ENCODE measurements around the gene PSME1.

PSME1 gene

DNA sequence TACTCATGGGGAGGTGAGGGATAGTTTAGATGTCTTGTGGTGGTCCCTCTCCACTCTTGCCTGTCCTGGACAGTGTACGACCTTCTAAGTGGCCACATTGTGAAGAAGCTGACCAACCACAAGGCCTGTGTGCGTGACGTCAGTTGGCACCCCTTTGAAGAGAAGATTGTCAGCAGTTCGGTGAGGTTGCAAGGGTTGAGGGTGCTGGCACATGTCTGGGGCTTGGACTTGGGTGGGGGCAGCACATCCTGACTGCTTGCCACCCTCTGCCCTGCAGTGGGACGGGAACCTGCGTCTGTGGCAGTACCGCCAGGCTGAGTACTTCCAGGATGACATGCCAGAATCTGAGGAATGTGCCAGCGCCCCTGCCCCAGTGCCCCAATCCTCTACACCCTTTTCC lies 13.1 kb upstream of the PSME1 start:
- no peak overlapping the region for H3K4me2 ChIP-seq (ENCODE audit: low read depth, low read length)
- no peaks in the 10 kb centered on the region for H3K79me2 ChIP-seq (ENCODE audit: low read length)
- H3K9me3 ChIP-seq (replicated peaks; ENCODE audit: insufficient read depth, low read length), result no peaks in the 10 kb centered on the region
- no peak overlapping the region for H3K9ac ChIP-seq (ENCODE audit: low read length)
- H3K4me1 ChIP-seq (ENCODE audit: low read length), result no peaks in the 10 kb centered on the region
- no peaks in the 10 kb centered on the region for H3F3A ChIP-seq (ENCODE audit: insufficient read depth, low read length)
- H3K9me2 ChIP-seq (replicated peaks; ENCODE audit: insufficient read depth, low read length), result no peaks in the 10 kb centered on the region
- H3K27ac ChIP-seq (ENCODE audit: low read length), result no peak overlapping the region
- DNase-seq, result no peak
- H3K4me3 ChIP-seq (ENCODE audit: low read length), result no peak overlapping the region
- no peaks in the 10 kb centered on the region for H3K36me3 ChIP-seq (replicated peaks; ENCODE audit: insufficient read depth, low read length)
- TF ChIP-seq EZH2phosphoT487 (IDR thresholded peaks at IDR 0.05; ENCODE audit: low read length) (no peak), EZH2 (optimal IDR thresholded peaks at IDR 0.05; ENCODE audit: low read depth, low read length) (no peak)
- TF ChIP-seq, protein P1, sequence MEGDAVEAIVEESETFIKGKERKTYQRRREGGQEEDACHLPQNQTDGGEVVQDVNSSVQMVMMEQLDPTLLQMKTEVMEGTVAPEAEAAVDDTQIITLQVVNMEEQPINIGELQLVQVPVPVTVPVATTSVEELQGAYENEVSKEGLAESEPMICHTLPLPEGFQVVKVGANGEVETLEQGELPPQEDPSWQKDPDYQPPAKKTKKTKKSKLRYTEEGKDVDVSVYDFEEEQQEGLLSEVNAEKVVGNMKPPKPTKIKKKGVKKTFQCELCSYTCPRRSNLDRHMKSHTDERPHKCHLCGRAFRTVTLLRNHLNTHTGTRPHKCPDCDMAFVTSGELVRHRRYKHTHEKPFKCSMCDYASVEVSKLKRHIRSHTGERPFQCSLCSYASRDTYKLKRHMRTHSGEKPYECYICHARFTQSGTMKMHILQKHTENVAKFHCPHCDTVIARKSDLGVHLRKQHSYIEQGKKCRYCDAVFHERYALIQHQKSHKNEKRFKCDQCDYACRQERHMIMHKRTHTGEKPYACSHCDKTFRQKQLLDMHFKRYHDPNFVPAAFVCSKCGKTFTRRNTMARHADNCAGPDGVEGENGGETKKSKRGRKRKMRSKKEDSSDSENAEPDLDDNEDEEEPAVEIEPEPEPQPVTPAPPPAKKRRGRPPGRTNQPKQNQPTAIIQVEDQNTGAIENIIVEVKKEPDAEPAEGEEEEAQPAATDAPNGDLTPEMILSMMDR (IDR thresholded peaks at IDR 0.05; ENCODE audit: low read length), result no peak
- H3K27me3 ChIP-seq (replicated peaks; ENCODE audit: insufficient read depth, low read length), result no peaks in the 10 kb centered on the region
- no peaks in the 10 kb centered on the region for H4K20me1 ChIP-seq (ENCODE audit: insufficient read depth, low read length)
- no peak overlapping the region for H2AFZ ChIP-seq (ENCODE audit: low read length)

DNA sequence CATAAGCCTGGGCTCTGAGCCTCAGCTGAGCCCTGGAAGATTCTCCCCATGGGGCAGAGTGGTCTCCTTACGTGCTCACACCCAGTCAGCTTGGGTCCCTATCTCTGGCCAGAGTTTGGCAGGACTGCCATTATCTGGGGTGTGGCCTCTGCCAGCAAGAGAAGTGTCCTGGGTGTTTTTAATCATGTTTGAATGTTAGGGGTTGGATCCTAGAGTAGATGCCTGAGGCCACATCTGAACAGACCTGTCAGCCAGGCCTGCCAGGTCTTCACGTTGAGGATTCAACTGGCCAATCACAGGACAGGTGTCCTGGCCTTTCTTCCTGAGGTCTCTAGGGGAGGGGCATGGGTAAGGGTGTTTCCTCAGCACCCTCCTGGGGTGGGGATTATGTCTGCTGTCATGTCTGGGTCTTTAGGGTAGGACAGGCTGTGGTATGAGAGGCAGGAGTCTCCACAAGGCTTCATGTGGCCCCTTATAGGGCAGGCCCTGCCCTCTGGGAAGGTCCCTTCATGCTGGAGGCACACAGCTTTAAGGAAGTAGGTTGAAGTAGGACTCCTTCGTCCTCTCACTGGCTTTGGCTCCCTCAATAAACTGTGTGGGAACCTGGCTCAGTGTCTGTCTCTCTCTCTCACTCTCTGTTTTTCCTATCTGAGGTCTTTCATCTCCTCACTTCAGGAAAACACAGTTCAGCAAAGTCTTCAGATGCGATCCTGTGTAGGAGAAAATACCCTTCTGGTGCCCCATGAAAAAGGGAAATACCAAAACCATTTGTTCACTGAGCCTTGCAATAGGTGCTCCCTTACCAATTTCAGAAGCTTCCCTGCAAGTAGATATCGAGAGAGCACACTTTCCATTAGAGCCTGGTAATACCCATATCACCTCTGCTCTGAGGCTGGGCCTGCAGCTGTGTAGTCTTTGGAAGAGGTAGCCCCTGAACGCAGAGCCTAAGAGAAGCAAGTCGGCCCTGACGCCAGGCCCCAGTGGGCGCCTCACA lies 12.3 kb upstream of the PSME1 start:
- Histone ChIP-seq H3K4me2 (ENCODE audit: low read depth, low read length) (no peak overlapping the region), H3K27me3 (replicated peaks; ENCODE audit: insufficient read depth, low read length) (no peaks in the 10 kb centered on the region), H3K79me2 (ENCODE audit: low read length) (no peaks in the 10 kb centered on the region), H2AFZ (ENCODE audit: low read length) (no peak overlapping the region), H3K9me2 (replicated peaks; ENCODE audit: insufficient read depth, low read length) (no peaks in the 10 kb centered on the region), H3K4me3 (ENCODE audit: low read length) (no peak overlapping the region), H3K27ac (ENCODE audit: low read length) (no peak overlapping the region), H3K4me1 (ENCODE audit: low read length) (no peaks in the 10 kb centered on the region), H4K20me1 (ENCODE audit: insufficient read depth, low read length) (no peaks in the 10 kb centered on the region), H3K9ac (ENCODE audit: low read length) (no peak overlapping the region), H3F3A (ENCODE audit: insufficient read depth, low read length) (no peaks in the 10 kb centered on the region), H3K9me3 (replicated peaks; ENCODE audit: insufficient read depth, low read length) (no peaks in the 10 kb centered on the region), H3K36me3 (replicated peaks; ENCODE audit: insufficient read depth, low read length) (no peaks in the 10 kb centered on the region)
- no peak for DNase-seq
- no peak for TF ChIP-seq EZH2 (optimal IDR thresholded peaks at IDR 0.05; ENCODE audit: low read depth, low read length)
- no peak for TF ChIP-seq EZH2phosphoT487 (IDR thresholded peaks at IDR 0.05; ENCODE audit: low read length)
- TF ChIP-seq, protein P1 (IDR thresholded peaks at IDR 0.05; ENCODE audit: low read length), result no peak

- H3K27ac ChIP-seq (ENCODE audit: low read length), result no peak overlapping the region
- H3K9me3 ChIP-seq (replicated peaks; ENCODE audit: insufficient read depth, low read length), result no peaks in the 10 kb centered on the region
- H2AFZ ChIP-seq (ENCODE audit: low read length), result no peak overlapping the region
Measured at GRCh38 chr14:24126939-24127338, 9.1 kb upstream of the PSME1 start.

More at GRCh38 chr14:24126939-24127338, 9.1 kb upstream of the PSME1 start:
- DNase-seq, result no peak
- H3K9ac ChIP-seq (ENCODE audit: low read length), result no peak overlapping the region
- no peaks in the 10 kb centered on the region for H3K27me3 ChIP-seq (replicated peaks; ENCODE audit: insufficient read depth, low read length)
- no peak overlapping the region for H3K4me2 ChIP-seq (ENCODE audit: low read depth, low read length)
- H4K20me1 ChIP-seq (ENCODE audit: insufficient read depth, low read length), result no peaks in the 10 kb centered on the region
- H3K4me1 ChIP-seq (ENCODE audit: low read length), result no peaks in the 10 kb centered on the region
- no peak overlapping the region for H3K4me3 ChIP-seq (ENCODE audit: low read length)
- no peaks in the 10 kb centered on the region for H3K79me2 ChIP-seq (ENCODE audit: low read length)
- H3F3A ChIP-seq (ENCODE audit: insufficient read depth, low read length), result no peaks in the 10 kb centered on the region
- no peaks in the 10 kb centered on the region for H3K36me3 ChIP-seq (replicated peaks; ENCODE audit: insufficient read depth, low read length)
- TF ChIP-seq, protein P1 (IDR thresholded peaks at IDR 0.05; ENCODE audit: low read length), result no peak
- TF ChIP-seq EZH2 (optimal IDR thresholded peaks at IDR 0.05; ENCODE audit: low read depth, low read length) (no peak), EZH2phosphoT487 (IDR thresholded peaks at IDR 0.05; ENCODE audit: low read length) (no peak)
- H3K9me2 ChIP-seq (replicated peaks; ENCODE audit: insufficient read depth, low read length), result no peaks in the 10 kb centered on the region

Data from MM.1S (cell line).